NCI-H146 treated with DMSO at 0.1 percent for 48 hours (cell line): ENCODE data around the gene SUPT4H1.
"Not testable (repeated sequence)": the region's sequence is repeated elsewhere in the genome, so short reads cannot be mapped to it uniquely, and the experiment has no call there.

Experiments
- DNase-seq: peaks from one replicate; lab custom pipeline; 2025; ENCODE audit not compliant: unreplicated experiment; lab: John Stamatoyannopoulos, UW

Gene SUPT4H1

GRCh38 chr17:58341861-58342475 lies 10.0 kb downstream of the SUPT4H1 start:
- DNase-seq, result no peak

DNA sequence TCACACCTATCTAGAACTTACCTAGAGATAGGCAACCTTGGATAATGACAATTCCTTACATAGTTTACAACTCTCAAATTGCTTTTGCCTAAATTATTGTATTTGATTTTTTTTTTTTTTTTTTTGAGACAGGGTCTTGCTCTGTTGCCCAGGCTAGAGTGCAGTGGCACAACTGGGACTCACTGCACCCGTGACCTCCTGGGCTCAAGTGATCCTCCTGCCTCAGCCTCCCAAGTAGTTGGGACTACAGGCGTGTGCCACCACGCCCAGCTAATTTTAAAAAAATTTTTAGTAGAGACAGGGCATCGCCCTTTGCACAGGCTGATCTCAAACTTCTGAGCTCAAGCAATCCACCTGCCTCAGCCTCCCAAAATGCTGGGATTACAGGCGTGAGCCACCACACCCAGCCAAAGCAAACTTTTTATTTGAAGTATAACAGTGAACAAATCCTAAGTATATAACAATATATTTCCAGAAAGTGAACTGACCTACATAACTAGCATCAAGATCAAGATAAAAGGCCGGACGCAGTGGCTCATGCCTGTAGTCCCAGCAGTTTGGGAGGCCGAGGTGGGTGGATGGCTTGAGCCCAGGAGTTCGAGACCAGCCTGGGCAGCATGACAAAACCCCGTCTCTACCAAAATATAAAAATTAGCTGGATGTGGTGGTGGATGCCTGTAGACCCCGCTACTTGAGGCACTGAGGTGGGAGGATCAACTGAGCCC lies 10.7 kb downstream of the SUPT4H1 start:
- not testable (repeated sequence) for DNase-seq

DNA sequence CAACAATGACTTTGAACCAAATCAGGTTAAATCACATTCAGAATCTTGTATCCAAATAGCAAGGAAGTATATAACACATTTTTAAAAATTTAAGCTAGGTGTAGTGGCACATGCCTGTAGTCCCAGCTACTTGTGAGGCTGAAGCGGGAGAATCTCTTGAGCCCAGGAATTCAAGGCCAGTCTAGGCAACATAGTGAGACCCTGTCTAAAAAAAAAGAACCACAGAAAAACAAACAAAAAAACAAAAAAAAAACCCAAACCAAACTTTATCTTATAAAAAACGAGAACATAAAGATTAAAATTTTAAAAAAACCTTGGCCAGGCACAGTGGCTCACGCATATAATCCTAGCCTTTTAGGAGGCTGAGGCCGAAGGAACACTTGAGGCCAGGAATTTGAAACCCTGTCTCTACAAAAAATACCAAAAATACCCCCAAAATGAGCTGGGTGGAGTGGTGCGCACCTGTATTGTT lies 11.6 kb downstream of the SUPT4H1 start:
- DNase-seq, result no peak

- no peak for DNase-seq
Measured at GRCh38 chr17:58339755-58340404, 12.1 kb downstream of the SUPT4H1 start.

DNA sequence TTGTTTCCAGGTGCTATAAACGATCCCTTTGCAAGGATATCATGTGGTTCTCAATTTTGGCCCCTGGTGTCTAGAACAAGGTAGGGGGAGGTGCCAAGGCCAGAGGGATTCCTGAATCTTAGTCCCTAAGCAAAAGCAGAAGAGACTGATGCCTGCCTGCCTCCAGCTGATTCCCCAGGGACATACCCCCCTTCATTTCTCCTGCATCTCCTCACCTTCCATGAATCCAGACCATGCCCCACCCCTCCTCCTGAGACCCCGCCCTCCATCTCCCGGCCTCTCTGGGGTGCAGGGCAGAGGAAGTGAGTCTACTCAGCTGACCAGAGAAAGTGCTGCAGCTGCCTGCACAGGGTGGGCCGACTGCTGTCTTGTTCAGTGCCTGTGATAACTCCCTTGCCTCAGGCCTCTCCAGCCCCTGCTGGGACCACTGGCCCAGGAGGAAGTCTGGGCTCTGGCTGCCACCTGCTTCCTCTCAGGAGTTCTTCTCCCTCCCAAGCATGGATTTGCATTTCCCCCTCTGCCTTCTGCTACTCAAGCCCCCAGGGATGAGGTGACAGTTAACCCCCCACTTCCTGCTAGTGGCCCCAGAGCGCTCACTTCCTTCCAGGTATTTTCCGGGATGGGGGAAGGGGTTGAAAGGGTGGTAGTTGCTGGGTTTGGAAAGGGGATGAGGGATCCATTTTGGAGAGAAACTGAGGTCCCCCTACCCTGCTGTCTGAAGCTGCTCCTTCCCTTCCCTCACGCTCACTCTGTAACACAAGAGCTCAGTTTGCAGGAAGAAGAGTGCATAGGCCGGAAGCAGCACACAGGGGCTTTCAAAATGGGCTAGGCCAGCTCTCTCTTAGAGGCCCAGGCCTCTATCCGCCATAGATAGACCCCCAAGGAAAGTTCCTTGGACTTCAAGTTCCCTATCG lies 12.9 kb downstream of the SUPT4H1 start:
- peak; percentile 26 for DNase-seq

DNA sequence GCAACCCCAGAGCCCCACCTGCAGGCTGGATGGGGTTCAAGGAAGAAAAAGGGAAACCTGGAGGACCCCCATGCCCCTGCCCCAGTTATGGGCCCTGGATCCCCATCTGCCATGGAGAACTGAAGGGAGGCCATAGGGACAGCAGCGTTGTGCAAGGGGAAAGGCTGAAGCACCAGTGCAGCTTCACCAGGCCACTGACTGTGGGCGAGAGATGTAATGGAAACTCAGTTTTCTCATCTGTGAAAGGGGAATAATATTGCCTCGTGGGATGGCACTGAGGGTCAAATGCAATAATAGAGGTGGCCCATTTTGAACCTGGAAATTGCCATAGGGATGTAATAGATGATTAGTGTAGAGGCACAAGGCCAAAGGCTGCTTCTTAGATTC lies 13.6 kb downstream of the SUPT4H1 start:
- no peak for DNase-seq

- DNase-seq, result no peak
Measured at GRCh38 chr17:58337600-58338453, 14.2 kb downstream of the SUPT4H1 start.

- no peak for DNase-seq
Measured at GRCh38 chr17:58337210-58337599, 14.8 kb downstream of the SUPT4H1 start.

DNA sequence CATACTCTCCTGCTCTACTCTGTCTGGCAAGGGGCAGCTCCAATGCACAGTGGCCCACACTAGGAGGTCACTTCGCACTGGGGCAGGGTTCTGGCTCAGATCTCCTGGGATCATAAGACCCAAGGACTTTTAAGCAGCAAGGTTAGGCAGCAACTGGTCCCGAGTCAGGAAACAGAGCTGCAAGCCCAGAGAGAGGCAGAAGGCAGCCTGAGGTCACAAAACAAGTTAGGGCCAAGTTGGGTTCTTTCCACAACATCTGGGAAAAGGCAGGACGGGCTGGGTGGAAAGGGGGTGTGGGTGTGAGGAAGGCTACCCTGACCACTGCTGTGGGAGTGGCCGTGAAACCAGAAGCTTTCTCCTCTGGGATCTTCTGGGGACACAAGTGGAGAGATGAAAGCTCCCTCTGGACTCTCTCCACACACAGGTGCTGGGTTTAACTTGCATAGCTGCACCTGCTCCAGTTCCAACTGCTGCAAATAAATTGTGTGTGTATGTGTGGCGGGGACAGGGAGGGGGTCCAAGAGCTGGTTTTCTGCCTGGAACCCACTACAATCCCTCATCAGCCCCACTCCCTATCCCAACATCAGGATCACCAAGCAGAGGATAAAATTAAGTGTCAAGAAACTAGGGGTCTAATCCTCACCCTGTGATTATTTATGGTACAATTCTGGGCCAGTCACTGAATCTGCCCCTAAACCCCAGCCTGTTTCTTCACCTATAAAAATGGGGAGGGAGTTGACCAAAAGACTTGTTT lies 15.4 kb downstream of the SUPT4H1 start:
- DNase-seq, result no peak

GRCh38 chr17:58335779-58336455 lies 16.1 kb downstream of the SUPT4H1 start:
- no peak for DNase-seq

DNA sequence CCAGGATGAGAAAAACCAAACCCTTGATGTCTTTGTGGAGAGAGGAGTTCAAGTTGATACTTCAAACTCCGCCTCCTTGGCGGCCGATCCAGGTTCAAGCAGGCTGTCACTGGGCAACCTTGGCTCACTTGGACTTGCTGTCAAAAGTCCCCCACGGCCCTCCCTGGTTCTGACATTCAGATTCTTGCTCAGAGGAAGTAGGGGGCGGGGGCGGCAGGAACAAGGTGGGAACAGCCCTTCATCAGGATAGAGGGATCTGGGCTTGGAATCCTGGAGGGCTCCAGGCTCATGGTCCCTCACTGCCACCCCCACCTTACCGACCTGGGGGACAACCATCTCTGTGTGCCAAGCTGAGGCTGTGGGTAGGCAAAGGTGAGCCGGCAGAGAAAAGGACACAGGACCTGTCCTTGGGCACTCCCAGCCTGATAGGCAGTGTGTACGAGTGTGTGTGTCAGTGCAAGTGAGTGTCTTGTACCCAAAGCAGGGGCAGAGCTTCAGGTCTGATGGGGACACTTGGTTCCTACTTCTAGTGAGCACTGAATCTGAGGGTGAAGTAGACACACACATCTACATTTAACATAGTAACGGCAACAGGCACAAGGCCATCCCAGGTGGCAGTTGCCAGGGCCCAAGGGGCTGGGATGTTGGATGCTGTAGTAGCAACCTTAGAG lies 16.8 kb downstream of the SUPT4H1 start:
- no peak for DNase-seq

DNA sequence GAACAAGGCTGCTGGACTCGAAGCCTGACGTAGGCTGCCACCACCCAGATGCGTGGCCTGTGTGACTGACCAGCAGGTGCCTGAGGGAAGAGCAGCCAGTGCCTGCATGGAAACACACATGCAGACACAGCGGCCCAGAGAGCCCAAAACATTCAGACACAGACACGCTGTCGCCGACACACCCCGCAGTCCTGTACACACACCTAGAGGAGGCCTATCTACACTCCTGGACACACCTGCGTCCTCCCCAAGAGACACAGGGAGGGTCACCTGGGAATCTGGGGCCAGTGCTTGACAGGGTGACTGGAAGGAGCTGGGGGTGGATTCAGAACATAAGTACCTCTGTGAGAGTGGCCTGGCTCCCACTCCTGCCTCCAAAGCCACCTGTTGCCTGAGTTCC lies 17.3 kb downstream of the SUPT4H1 start:
- DNase-seq, result no peak

GRCh38 chr17:58334256-58334655 lies 17.7 kb downstream of the SUPT4H1 start:
- no peak for DNase-seq

- DNase-seq, result no peak
Measured at GRCh38 chr17:58333736-58334207, 18.2 kb downstream of the SUPT4H1 start.

GRCh38 chr17:58332778-58333735 lies 18.9 kb downstream of the SUPT4H1 start:
- no peak for DNase-seq

DNA sequence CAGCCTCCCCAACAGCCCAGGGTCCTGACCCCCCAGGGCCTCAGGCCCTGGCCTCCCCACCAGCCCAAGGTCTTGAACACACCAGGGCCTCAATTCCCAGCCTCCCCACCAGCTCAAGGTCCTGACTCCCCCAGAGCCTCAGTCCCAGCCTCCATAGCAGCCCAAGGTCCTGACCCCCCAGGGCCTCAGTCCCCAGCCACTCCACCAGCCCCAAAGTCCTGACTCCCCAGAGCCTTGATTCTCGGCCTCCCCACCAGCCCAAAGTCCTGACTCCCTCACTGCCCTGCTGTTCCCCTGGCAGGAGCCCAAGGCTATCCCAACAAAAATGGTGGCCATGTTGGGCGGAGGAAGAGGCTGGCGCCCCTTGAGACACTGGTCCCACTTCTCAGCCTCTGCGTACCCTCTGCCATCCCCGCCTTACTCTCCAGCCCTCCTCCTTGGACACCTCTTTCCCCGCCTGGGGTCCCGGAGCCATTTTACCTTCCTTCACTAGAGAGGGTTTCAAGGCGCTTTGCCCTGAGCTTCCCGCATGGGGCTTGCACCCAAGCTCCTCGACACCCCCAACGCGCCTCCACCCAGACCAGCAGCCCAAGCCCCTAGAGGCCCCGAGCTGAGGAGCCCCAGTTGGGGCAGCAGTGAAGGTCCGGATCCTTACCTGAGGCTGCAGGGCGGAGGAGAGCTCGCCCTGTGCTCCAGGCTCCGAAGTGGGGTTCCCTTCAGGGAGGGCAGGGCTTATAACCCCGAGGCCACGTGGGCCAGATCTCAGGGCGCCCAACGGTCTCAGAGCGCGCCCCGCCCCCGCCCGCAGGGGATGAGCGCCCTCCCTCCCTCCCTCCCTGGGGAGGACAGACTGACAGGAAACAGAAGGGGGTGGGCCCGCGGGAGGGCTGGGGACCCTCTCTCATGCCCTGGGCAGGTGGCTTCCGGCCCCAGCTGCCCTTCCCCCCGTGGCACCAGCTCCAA lies 19.9 kb downstream of the SUPT4H1 start:
- no peak for DNase-seq
